BJ (cell line): Measurements from ENCODE around the gene ZNF862. TPM values are rescaled to one million over a fixed set of nuclear protein-coding genes. Genes with fewer than 3 reads are reported as not detected.

Source experiments
- CTCF ChIA-PET: fragments of 350-600 bp; formaldehyde crosslinking; extraction: SDS; loops from one replicate; lab custom pipeline; 2021; ENCODE audit warnings: antibody characterized with exemption, inconsistent platforms; lab: Yijun Ruan, JAX
- POLR2A ChIA-PET: fragments of 300-600 bp; sonication (Branson Sonifier 250); formaldehyde crosslinking; extraction: SDS; loops from one replicate; lab custom pipeline; 2021; ENCODE audit warnings: antibody characterized with exemption; lab: Charles Lee
- DNase-seq: peaks from one replicate; pipeline ENCODE4 v3.0.0-alpha.2; 2011; ENCODE audit warnings: low read depth
- H3K27me3 ChIP-seq: 2 replicates; pipeline ENCODE4 v1.6.0; 2011; ENCODE audit warnings: low read length; ENCODE audit not compliant: control insufficient read depth, insufficient read depth
- H3K36me3 ChIP-seq: 2 replicates; pipeline ENCODE4 v1.5.1; 2011; ENCODE audit warnings: low read length; ENCODE audit not compliant: control insufficient read depth, insufficient read depth
- H3K4me3 ChIP-seq: 2 replicates; pipeline ENCODE4 v1.5.1; 2011; ENCODE audit warnings: low read depth, mild to moderate bottlenecking, control low read depth, low read length
- CTCF ChIP-seq: IDR thresholded peaks from 2 replicates; pipeline ENCODE4 v1.5.1; 2011; ENCODE audit warnings: low read depth, mild to moderate bottlenecking, control low read depth, inconsistent platforms, low read length, moderate library complexity; ENCODE audit not compliant: insufficient read depth
- polyA plus RNA-seq: library from polyadenylated mRNA; depleted of rRNA; stranded (reverse); fragments of >200 nt; gene quantifications from 2 replicates; pipeline ENCODE4 v1.2.3, GENCODE V29; 2011

ZNF862 gene
- polyA plus RNA-seq, 1 experiment = 20.4 TPM

GRCh38 chr7:149844445-149844844, 6.3 kb downstream of the ZNF862 start:
- no peaks in the 10 kb centered on the region for H3K27me3 ChIP-seq
- H3K36me3 ChIP-seq = peaks cover 12% of the 10 kb centered on the region
- H3K4me3 ChIP-seq = no peak overlapping the region
- POLR2A ChIA-PET = no interaction called here
- CTCF ChIA-PET = no interaction called here
- DNase-seq = no peak
- no peak for TF ChIP-seq CTCF

- H3K36me3 ChIP-seq = peaks cover 14% of the 10 kb centered on the region
- POLR2A ChIA-PET = no interaction called here
- DNase-seq = no peak
- H3K27me3 ChIP-seq = no peaks in the 10 kb centered on the region
- TF ChIP-seq CTCF = no peak
- CTCF ChIA-PET = no interaction called here
- H3K4me3 ChIP-seq = no peak overlapping the region
Measured at GRCh38 chr7:149845257-149845980, 7.2 kb downstream of the ZNF862 start.

GRCh38 chr7:149846021-149846420, 7.8 kb downstream of the ZNF862 start:
- no peak for TF ChIP-seq CTCF
- no peak for DNase-seq
- ChIA-PET POLR2A (no interaction called here), CTCF (no interaction called here)
- H3K27me3 ChIP-seq = no peaks in the 10 kb centered on the region
- H3K4me3 ChIP-seq = no peak overlapping the region
- peaks cover 14% of the 10 kb centered on the region for H3K36me3 ChIP-seq

GRCh38 chr7:149846436-149847046, 8.4 kb downstream of the ZNF862 start:
- no peak overlapping the region for H3K4me3 ChIP-seq
- DNase-seq = no peak
- CTCF ChIA-PET = no interaction called here
- no peaks in the 10 kb centered on the region for H3K27me3 ChIP-seq
- TF ChIP-seq CTCF = no peak
- peaks cover 14% of the 10 kb centered on the region for H3K36me3 ChIP-seq
- POLR2A ChIA-PET = no interaction called here

- Histone ChIP-seq H3K4me3 (no peak overlapping the region), H3K36me3 (peaks cover 18% of the 10 kb centered on the region), H3K27me3 (no peaks in the 10 kb centered on the region)
- ChIA-PET POLR2A (no interaction called here), CTCF (interaction anchor here (2.1 to 2.4 kb wide), 2 partner anchors 10 to 11 kb away, joined by 5 to 7 read pairs; partner anchors contain the start of gene ZNF862)
- no peak for DNase-seq
- no peak for TF ChIP-seq CTCF
Measured at GRCh38 chr7:149849174-149849573, 11.0 kb downstream of the ZNF862 start.
